ENCODE measurements around the gene PDRG1.

The PDRG1 gene

DNA sequence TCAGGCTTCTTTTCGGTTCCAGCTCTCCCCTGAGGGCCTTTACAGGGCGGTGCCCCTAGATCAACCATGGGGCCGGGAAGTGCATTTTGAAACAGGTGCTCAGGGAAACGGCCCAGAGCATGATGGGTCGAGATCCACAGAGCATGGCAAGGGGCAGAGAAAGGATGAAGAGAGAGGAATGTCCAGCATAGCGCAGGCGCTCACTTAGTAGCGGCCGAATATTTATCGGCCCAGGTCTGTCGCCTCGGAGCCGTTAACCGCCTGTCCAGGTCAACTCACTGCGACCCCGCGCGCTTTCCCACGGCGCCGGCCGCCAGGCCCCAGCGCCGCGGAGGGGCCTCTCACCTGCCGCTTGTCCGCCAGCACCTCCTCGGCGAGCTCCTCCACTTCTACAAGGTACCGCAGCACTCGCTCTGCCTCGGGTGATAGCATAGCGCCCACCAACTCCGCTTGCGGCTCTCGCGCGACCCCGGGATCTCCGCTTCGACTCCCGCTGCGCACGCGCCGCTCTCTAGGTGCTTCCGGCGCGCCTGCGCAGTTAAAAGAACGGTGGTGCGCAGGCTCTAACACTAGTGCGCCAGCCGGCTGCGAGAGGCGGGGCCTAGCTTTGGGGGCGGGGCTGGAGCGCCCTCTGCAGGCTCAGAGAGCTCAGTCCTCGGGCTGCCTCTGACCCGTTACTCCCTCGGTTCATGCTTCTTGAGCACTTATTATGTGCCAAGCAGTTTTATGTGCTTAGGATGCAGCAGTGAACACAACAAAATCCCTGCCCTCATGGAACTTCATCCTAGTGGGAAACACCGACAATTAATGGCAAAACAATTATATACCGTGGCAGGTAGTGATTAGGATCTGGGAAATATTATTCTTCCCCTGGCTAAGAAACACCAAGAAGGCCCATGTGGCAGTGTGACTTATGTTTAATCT lies at the start of gene PDRG1:
Gene PDRG1, minus strand, starts transcription at position 517 of the 924 bp plus-strand sequence. Its CDS starts 85 bp downstream, at position 432.
- DNase-seq = peak; percentile 94
- in situ Hi-C loops (cut with HindIII; ENCODE audit: low pct_ligation_motif_present, low pct_unique_long_range_greater_than_20kb, low sequenced_read_pairs) = no loop called here

DNA sequence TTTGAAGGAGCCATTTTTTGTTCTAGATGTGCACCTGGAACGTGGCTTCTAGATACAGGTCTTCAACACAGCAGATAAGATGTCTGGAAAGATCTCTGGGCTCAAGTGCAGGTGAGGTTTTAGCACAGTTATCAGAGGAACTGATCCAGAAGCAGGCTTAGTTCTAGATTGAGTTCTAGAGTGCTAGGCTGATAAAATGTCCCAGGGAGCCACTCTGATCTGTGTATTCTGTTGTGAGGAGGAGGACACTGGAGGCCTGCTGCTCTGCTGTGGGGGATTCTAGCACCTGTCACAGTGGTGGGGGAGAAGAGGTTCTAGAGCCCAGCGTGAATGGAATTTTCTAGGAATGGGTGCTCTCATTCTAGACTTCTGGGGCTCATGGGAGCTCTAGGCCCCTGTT lies 46.4 kb upstream of the PDRG1 start:
- DNase-seq = no peak
- in situ Hi-C loops (cut with HindIII; ENCODE audit: low pct_ligation_motif_present, low pct_unique_long_range_greater_than_20kb, low sequenced_read_pairs) = no loop called here

DNA sequence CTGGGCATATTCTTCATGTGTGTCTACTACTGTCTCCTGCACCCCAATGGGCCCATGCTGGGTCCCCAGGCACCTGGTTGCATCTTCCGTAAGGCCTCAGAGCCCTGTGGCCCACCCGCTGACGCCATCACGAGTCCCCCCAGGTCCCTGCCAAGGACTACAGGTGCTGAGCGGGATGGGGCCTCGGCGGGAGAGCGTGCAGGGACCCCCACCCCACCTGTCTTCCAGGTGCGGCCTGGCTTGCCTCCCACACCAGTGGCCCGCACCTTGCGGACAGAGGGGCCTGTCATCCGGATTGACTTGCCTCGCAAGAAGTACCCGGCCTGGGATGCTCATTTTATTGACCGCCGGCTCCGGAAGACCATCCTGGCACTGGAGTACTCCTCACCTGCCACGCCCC lies 45.1 kb upstream of the PDRG1 start:
- in situ Hi-C loops (cut with HindIII; ENCODE audit: low pct_ligation_motif_present, low pct_unique_long_range_greater_than_20kb, low sequenced_read_pairs) = no loop called here
- no peak for DNase-seq

DNA sequence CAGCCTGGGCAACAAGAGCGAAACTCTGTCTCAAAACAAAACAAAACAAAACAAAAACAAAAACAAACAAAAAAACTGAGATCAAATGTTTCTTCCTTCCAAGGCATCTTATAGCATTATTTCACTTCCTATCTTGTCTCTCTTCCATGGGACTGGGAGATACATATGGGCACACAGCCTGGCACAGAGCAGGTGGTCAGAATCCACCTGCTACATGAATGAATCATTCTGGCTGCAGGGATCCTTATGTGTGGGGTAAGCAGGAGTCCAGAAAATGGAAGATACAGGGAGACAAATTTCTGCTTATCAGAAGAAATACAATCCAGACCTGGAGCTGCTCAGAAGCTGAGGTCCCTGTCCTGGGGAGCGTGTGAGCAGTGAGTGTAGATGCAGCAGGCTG lies 40.2 kb upstream of the PDRG1 start:
- DNase-seq = no peak
- in situ Hi-C loops (cut with HindIII; ENCODE audit: low pct_ligation_motif_present, low pct_unique_long_range_greater_than_20kb, low sequenced_read_pairs) = no loop called here

DNA sequence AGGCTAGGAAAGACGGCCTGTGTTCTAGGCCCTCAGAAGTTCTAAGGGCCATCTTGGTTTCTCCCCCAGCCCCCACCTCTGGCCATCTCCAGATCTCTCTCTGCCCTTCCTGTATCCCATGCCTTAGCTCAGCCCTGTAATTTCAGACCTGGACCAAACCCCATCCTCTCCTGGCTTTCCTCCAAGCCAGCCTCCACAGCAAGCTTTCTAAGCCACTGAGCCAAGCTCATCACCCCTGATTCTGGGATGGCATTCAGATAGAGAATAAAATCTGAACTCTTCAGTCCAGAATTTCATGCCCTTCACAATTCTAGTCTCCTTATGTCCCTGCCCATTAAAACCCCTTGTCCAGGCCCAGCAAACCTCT lies 39.5 kb upstream of the PDRG1 start:
- in situ Hi-C loops (cut with HindIII; ENCODE audit: low pct_ligation_motif_present, low pct_unique_long_range_greater_than_20kb, low sequenced_read_pairs) = no loop called here
- no peak for DNase-seq

DNA sequence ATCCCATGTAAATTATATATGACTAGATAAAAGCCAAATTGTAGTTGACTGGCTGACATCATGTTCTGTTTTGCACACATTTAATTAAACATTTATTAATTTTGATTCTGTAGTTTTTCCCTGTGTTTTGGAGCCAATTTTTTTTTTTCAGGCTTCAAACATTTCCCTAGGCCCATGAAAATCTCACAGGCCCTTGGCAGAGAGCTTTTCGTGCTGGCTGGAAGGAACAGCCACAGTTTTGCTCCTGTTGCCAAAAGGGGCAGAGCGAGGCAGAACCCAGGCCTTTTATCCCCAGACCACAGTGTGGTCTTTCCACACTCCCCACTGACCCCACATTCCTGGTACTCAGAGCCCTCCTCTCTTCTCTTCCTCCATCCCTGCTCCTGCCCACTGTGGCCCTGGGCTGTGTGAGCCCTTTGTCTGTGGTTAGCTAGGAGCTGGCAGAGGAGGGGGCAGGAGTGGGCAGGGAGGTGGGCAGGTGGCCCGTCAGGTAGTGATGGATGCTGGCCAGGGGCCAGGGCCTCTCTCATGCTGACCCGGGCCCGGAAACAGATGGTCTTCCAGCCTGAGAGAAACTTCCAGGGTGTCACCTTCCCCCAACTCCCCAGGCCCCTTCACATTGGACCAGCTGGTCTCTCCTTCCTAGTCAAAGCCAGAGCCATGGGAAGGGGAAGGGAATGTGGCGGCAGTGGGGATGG lies 38.9 kb upstream of the PDRG1 start:
- DNase-seq = no peak
- in situ Hi-C loops (cut with HindIII; ENCODE audit: low pct_ligation_motif_present, low pct_unique_long_range_greater_than_20kb, low sequenced_read_pairs) = no loop called here

DNA sequence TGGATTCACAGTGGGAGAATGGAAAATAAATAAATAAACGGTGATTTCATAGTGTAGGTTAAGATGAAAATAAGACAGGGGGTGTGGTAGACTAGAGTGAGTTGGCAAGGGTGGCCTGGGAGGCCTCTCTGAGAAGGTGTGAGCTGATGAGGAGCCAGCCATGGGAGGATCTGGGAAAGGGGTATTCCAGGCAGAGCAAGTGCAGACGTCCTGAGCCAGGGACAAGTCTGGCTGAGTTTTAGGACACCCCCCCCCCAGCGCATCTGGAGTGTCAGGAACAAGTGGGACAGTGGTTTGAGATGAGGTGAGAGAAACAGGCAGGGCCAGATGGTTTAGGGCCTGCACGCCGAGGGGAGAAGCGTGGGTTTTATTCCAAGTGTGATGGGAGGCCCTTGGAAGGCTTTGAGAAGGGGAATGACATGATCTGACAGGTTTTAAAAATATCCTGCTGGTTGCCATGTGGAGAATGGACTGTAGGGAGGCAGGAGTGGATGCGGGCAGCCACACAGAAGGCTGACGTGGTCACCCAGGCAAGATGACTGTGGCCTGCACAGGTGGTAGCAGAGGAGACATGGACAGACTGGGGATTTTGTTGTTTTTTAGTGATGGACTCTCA lies 37.3 kb upstream of the PDRG1 start:
- in situ Hi-C loops (cut with HindIII; ENCODE audit: low pct_ligation_motif_present, low pct_unique_long_range_greater_than_20kb, low sequenced_read_pairs) = no loop called here

DNA sequence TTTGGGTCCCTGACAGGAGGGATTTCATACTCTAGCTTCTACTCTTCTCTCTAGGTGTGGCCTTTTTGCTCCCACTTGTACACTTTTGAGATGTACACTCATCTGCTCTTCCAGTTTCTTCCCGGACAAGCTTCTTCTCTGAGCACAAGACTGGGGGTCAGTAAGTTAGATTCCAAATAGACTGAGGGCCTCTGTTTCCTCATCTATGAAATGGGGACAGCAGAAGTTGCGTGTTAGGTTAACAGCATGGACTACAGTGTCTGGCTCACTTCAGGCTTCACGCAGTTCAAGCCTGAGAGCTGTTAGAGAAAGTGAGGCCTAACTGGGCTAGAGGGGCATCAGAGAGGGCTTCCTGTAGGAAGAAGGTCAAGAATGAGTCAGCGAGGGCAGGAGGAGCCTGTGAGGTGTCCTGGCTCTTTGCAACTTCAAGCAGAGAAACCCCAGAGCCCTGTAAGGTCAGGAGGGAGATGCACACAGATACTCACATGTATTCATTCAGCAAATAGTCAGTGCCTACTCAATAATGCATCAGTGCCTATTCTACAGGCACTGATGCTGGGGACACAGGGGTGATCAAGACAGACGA lies 36.7 kb upstream of the PDRG1 start:
- in situ Hi-C loops (cut with HindIII; ENCODE audit: low pct_ligation_motif_present, low pct_unique_long_range_greater_than_20kb, low sequenced_read_pairs) = no loop called here

More for the DNA sequence above, 37.3 kb upstream of the PDRG1 start:
- DNase-seq = no peak

DNA sequence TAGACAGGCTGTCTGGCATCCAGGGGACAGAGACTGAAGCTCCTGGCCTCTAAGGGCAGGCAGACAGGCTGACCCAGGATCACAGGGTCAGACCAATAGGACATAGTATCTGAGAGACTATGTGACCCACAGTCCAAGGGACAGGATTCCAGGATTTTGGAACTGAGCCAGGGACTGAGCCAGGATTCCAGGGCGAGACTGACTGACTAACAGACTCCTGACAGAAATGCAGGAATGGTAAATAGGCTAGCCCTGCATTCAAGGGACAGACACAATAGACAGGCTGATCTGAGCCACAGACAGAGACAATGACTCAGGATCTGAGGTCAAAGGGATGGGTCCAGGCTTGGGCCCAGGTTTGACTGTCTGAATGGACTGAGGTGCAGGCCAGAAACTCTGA lies 35.9 kb upstream of the PDRG1 start:
- DNase-seq = peak; percentile 15
- in situ Hi-C loops (cut with HindIII; ENCODE audit: low pct_ligation_motif_present, low pct_unique_long_range_greater_than_20kb, low sequenced_read_pairs) = no loop called here

More for the DNA sequence above, 36.7 kb upstream of the PDRG1 start:
- DNase-seq = no peak

DNA sequence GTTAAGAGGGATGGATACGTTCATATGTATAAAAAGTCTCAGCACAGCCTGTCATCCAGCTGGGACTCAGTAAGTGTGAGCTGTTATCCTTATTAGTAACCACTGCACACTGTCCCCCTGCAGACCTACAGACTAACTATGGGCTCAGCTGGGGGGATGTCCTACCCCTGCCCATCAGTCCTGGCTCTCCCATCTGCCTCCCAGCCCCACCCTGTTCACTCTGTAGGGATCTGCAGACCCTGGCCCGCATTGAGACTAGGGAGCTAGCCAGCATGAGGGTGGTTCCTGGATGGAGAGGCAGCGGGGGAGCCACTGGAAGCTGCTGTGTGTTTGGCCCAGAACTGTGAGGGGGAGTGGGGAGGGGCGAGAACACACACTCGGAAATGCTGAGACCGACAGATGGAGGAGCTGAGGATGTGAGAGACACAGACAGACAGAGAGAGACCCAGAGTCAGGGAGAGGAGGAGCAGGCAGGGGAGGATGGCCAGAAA lies 33.2 kb upstream of the PDRG1 start:
- in situ Hi-C loops (cut with HindIII; ENCODE audit: low pct_ligation_motif_present, low pct_unique_long_range_greater_than_20kb, low sequenced_read_pairs) = no loop called here
- no peak for DNase-seq

DNA sequence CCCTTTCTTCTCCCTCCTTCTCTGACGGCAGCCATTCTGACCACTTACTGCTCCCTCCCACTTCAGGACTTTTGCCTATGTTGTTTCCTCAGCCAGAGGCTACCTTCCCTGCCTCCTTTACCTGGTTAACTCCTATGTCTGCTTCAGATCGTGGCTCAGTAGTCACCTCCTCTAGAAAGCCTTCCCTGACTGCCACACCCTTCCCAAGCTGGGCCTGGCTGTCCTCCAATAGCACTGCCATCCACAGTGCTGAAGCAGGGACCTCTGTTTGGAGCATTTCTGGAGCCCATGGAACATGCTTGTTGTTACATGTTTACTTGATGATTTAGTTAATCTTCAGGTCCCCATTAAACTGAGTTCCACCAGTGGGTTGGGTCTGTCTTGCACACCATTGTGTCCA lies 29.9 kb upstream of the PDRG1 start:
- in situ Hi-C loops (cut with HindIII; ENCODE audit: low pct_ligation_motif_present, low pct_unique_long_range_greater_than_20kb, low sequenced_read_pairs) = no loop called here
- no peak for DNase-seq

DNA sequence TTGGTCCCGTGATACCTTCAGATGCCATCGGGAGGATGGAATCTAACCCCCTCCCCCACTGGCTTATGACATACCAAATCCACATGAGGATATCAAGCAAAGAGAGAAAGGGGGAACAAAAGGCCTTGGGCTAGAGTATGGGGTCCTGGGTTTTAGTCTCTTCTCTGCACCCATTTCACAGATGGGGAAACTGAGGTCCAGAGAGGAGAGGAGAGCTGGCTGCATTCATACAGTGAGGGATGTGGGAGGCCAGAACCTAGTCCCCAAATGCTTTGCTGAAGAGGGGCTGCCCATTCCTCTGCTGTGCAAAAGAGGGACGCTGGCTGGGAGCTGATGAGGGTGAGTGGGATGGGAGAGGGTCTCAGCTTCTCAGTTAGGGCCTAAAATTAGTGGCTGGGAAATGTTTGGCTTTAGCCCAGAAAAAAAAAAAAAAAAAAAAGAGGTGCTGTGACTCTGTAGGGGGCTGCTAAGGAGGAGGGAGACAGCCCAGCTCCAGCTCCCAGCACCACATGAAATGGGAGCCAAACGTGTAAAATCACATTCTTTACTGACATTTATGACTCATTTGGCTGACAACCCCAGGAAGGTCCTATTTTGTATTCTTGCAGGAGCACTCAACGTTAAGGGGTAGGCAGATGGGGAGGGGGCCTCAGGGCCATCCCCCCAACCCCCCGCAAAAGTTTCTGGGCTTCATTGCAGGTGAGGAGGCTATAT lies 28.0 kb upstream of the PDRG1 start:
- no peak for DNase-seq
- in situ Hi-C loops (cut with HindIII; ENCODE audit: low pct_ligation_motif_present, low pct_unique_long_range_greater_than_20kb, low sequenced_read_pairs) = no loop called here

DNA sequence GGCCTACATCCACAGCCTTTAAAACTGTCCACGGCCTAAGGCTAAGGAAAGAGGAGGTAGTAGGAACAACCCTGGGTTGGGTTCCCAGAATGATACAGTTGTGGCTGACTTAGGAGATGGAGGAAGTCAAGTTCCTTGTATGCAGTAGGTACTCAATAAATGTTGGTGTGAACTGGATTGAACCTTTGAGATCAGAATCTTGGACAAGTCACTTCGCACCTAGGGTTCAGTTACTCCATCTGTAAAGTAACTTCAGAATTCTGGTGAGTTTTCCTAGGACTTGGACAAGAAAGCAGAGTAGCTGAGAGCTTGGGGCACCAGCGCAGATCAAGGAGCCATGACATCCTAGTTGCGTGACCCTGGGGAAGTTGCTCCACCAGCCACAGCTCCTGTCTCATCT lies 25.2 kb upstream of the PDRG1 start:
- in situ Hi-C loops (cut with HindIII; ENCODE audit: low pct_ligation_motif_present, low pct_unique_long_range_greater_than_20kb, low sequenced_read_pairs) = no loop called here
- no peak for DNase-seq

DNA sequence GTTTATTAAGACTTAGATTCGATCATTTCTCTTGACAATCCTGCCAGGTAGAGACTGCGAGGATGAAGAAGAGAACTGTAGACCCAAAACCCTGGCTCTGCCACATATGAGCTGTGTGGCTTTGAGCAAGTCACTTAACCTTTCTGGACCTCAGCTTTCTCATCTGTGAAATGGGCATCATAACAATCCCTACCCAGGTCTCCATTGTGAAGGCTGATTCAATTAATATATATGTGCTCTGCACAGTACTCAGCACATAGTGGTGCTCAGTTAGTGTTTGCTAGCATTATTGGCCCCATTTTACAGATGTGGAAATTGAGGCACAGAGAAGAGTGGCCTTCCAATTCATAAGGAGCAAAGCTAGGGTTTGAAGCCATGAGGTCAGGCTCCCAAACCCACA lies 24.0 kb upstream of the PDRG1 start:
- DNase-seq = no peak
- in situ Hi-C loops (cut with HindIII; ENCODE audit: low pct_ligation_motif_present, low pct_unique_long_range_greater_than_20kb, low sequenced_read_pairs) = no loop called here

DNA sequence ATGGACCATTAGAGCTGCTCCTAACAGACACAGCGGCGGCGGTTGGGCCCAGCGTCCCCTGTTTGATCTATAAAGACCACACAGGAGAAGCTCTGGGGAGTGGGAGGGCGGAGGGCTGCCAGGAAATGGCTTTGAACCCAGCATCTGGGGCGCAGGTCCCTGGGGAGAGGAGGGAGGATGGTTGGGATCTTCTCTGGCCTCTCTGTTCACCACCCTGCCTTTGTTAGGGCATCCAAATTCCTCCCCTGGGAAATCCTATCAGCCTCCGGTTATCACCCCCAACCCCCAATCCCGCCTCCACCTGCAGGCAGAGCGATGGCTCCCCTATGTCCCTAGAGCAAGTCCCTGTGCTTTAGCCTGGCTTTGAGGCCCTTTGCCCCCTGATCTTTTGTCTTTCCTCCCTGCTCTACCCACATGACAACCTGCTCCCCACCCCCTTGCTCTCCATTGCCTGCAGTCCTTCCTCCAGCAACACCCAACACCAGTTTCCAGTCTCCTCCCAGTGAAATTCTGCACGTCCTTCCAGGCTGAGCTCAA lies 23.2 kb upstream of the PDRG1 start:
- in situ Hi-C loops (cut with HindIII; ENCODE audit: low pct_ligation_motif_present, low pct_unique_long_range_greater_than_20kb, low sequenced_read_pairs) = no loop called here
- DNase-seq = no peak

DNA sequence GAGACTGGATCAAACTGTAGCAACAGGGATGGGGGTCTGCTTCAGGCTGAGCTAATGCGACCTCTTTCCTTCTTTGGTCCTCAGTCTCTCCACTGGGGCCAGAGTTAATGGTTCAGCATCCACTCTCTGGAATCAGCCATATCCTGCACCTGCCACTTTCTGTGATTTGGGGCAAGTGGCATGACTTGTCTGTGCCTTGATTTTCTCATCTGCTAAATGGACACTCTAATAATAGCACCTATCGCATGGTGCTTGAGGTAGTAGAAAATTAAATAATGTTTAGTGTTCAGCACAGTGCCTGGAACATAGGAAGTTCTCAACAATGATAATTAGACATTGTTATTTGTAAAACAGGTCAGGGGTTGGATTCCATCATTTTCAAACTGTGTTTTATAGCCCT lies 22.4 kb upstream of the PDRG1 start:
- in situ Hi-C loops (cut with HindIII; ENCODE audit: low pct_ligation_motif_present, low pct_unique_long_range_greater_than_20kb, low sequenced_read_pairs) = no loop called here
- no peak for DNase-seq

DNA sequence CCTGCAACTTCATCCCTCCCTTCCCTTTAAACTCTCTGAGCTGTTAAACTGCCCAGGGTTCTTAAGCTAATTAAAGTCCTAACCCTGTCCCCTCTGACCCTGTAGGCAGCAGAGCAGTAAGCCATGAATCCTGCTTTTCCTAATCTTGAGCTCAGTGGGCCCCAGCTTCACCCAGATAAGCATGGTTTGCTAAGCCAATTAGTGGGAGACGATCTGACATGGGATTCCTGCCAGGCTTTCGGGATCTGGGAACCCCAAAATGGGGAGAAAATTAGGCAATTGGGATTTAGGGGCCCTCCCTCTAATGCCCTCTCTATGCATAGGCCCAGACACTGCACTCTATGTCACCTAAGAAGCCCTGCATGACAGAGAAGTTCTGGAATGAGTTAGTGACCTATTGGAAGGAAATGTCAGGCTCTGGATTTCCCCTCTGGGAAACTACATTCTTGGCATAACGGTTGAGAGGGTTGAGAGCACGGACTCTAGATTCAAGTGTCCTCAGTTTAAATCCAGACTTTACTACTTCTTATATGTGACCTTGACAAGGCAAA lies 20.7 kb upstream of the PDRG1 start:
- peak; percentile 91 for DNase-seq
- in situ Hi-C loops (cut with HindIII; ENCODE audit: low pct_ligation_motif_present, low pct_unique_long_range_greater_than_20kb, low sequenced_read_pairs) = no loop called here

DNA sequence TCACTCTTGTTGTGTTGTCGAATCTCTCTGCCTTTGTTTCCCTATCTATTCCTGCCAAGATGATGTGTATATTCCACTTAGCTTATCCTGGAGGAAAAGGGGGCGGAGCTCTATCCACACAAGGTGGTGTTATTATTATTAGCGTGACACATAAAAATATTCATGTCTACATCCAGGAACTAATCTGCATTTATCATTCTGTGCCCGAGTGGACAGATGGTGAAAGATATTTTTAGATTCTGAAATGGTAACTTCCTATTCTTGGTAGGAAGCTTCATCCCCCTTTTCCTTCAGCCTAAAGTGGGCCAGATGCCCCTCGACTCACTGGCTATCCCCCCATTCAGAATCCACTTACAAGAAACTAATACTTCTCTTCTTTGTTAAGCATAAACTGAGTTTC lies 18.1 kb upstream of the PDRG1 start:
- in situ Hi-C loops (cut with HindIII; ENCODE audit: low pct_ligation_motif_present, low pct_unique_long_range_greater_than_20kb, low sequenced_read_pairs) = no loop called here
- no peak for DNase-seq

Measured in ACHN (cell line).